H9 (cell line): ENCODE measurements around the gene TSTD1. TPM values are rescaled to one million over a fixed set of nuclear protein-coding genes. Genes with fewer than 3 reads are reported as not detected.

Experiments used
- DNase-seq: peaks from one replicate; pipeline ENCODE4 v3.0.0-alpha.2; 2017
- H2AFZ ChIP-seq: one replicate; pipeline ENCODE4 v1.6.1; 2013; ENCODE audit warnings: mild to moderate bottlenecking, low read length, control low read depth, moderate library complexity
- H2AK5ac ChIP-seq: 2 replicates; pipeline ENCODE4 v1.6.1; 2013; ENCODE audit warnings: low read length, control low read depth, mixed read lengths; ENCODE audit not compliant: insufficient read length
- H2BK120ac ChIP-seq: one replicate; pipeline ENCODE4 v1.6.1; 2013; ENCODE audit warnings: low read depth, mild to moderate bottlenecking, low read length, control low read depth, inconsistent platforms; ENCODE audit not compliant: poor library complexity, severe bottlenecking
- H2BK12ac ChIP-seq: 2 replicates; pipeline ENCODE4 v1.6.1; 2013; ENCODE audit warnings: low read length, control low read depth, mixed read lengths, low read depth; ENCODE audit not compliant: insufficient read length
- H2BK15ac ChIP-seq: 2 replicates; pipeline ENCODE4 v1.6.1; 2013; ENCODE audit warnings: low read depth, low read length, control low read depth
- H2BK20ac ChIP-seq: one replicate; pipeline ENCODE4 v1.6.1; 2013; ENCODE audit warnings: low read depth, mild to moderate bottlenecking, low read length, control low read depth, inconsistent platforms; ENCODE audit not compliant: poor library complexity, severe bottlenecking
- H2BK5ac ChIP-seq: 2 replicates; pipeline ENCODE4 v1.6.1; 2013; ENCODE audit warnings: low read length, control low read depth, mixed read lengths; ENCODE audit not compliant: insufficient read length
- H3K14ac ChIP-seq: 2 replicates; pipeline ENCODE4 v1.6.1; 2013; ENCODE audit warnings: low read length, control low read depth; ENCODE audit not compliant: insufficient read depth
- H3K18ac ChIP-seq: 2 replicates; pipeline ENCODE4 v1.6.1; 2013; ENCODE audit warnings: low read depth, mild to moderate bottlenecking, mixed read lengths, low read length, control low read depth; ENCODE audit not compliant: insufficient read length
- H3K23ac ChIP-seq: 2 replicates; pipeline ENCODE4 v1.6.1; 2013; ENCODE audit warnings: low read length, control low read depth, mixed read lengths, low read depth; ENCODE audit not compliant: insufficient read length
- H3K23me2 ChIP-seq: 2 replicates; pipeline ENCODE4 v1.6.1; 2013; ENCODE audit warnings: low read depth, mild to moderate bottlenecking, mixed read lengths, low read length, control low read depth; ENCODE audit not compliant: insufficient read length, poor library complexity, severe bottlenecking
- H3K27ac ChIP-seq: 2 replicates; pipeline ENCODE4 v1.5.1; 2013; ENCODE audit warnings: low read length, control low read depth, mixed read lengths, low read depth; ENCODE audit not compliant: insufficient read length
- H3K27me3 ChIP-seq: 2 replicates; pipeline ENCODE4 v1.6.1; 2013; ENCODE audit warnings: low read length, control low read depth, inconsistent platforms; ENCODE audit not compliant: insufficient read depth
- H3K4ac ChIP-seq: 2 replicates; pipeline ENCODE4 v1.6.1; 2013; ENCODE audit warnings: low read depth, mild to moderate bottlenecking, control low read depth, inconsistent platforms, low read length, moderate library complexity
- H3K4me1 ChIP-seq: 2 replicates; pipeline ENCODE4 v1.6.1; 2013; ENCODE audit warnings: low read length, control low read depth, inconsistent platforms; ENCODE audit not compliant: insufficient read depth
- H3K4me2 ChIP-seq: 2 replicates; pipeline ENCODE4 v1.6.1; 2013; ENCODE audit warnings: low read length, control low read depth, mixed read lengths; ENCODE audit not compliant: insufficient read length, insufficient read depth
- H3K56ac ChIP-seq: 2 replicates; pipeline ENCODE4 v1.6.1; 2013; ENCODE audit warnings: low read depth, mild to moderate bottlenecking, mixed read lengths, low read length, control low read depth; ENCODE audit not compliant: insufficient read length
- H3K79me1 ChIP-seq: 2 replicates; pipeline ENCODE4 v1.6.1; 2013; ENCODE audit warnings: low read depth, mild to moderate bottlenecking, moderate library complexity, low read length, control low read depth, inconsistent platforms; ENCODE audit not compliant: insufficient read depth, poor library complexity, severe bottlenecking
- H3K79me2 ChIP-seq: 2 replicates; pipeline ENCODE4 v1.6.1; 2013; ENCODE audit warnings: low read length, control low read depth, inconsistent platforms; ENCODE audit not compliant: insufficient read depth
- H3K9ac ChIP-seq: 2 replicates; pipeline ENCODE4 v1.6.1; 2013; ENCODE audit warnings: low read length, control low read depth, mixed read lengths; ENCODE audit not compliant: insufficient read length; ENCODE audit errors: extremely low read depth
- H3K9me3 ChIP-seq: one replicate; pipeline ENCODE4 v1.6.1; 2013; ENCODE audit warnings: low read depth, low read length, inconsistent platforms; ENCODE audit not compliant: control insufficient read depth
- H3T11ph ChIP-seq: one replicate; pipeline ENCODE4 v1.6.1; 2013; ENCODE audit warnings: mild to moderate bottlenecking, low read length, control low read depth, inconsistent platforms
- H4K20me1 ChIP-seq: one replicate; pipeline ENCODE4 v1.6.1; 2013; ENCODE audit not compliant: control insufficient read depth, insufficient read length, insufficient read depth
- H4K5ac ChIP-seq: 2 replicates; pipeline ENCODE4 v1.6.1; 2013; ENCODE audit warnings: low read depth, mild to moderate bottlenecking, mixed read lengths, low read length, control low read depth; ENCODE audit not compliant: insufficient read length
- H4K8ac ChIP-seq: replicated peaks from 2 replicates; pipeline ENCODE4 v1.6.1; 2013; ENCODE audit warnings: low read length, control low read depth, mixed read lengths, low read depth; ENCODE audit not compliant: insufficient read length
- H4K91ac ChIP-seq: 2 replicates; pipeline ENCODE4 v1.6.1; 2013; ENCODE audit warnings: low read depth, mild to moderate bottlenecking, moderate library complexity, mixed read lengths, low read length, control low read depth; ENCODE audit not compliant: insufficient read length
- H3K27ac Mint-ChIP-seq, 3 experiments: 2 replicates in 2 of 3; 3 replicates in 1 of 3; pipeline ENCODE4 v1.8.0; 2020 to 2021; ENCODE audit warnings: mixed read lengths in 3 of 3, mild to moderate bottlenecking in 1 of 3, moderate library complexity in 1 of 3
- H3K27me3 Mint-ChIP-seq: 2 replicates; pipeline ENCODE4 v1.8.0; 2021; ENCODE audit warnings: low read depth, mild to moderate bottlenecking, moderate library complexity, mixed read lengths
- H3K36me3 Mint-ChIP-seq, 3 experiments: 2 replicates in 2 of 3; 3 replicates in 1 of 3; pipeline ENCODE4 v1.8.0; 2020 to 2021; ENCODE audit warnings: low read depth in 3 of 3, mixed read lengths in 3 of 3; ENCODE audit not compliant: insufficient read depth in 1 of 3
- H3K4me1 Mint-ChIP-seq, 2 experiments: 2 replicates each; pipeline ENCODE4 v1.8.0; 2020; ENCODE audit warnings: mixed read lengths in 2 of 2
- H3K4me3 Mint-ChIP-seq, 2 experiments: 2 replicates in 1 of 2; 3 replicates in 1 of 2; pipeline ENCODE4 v1.8.0; 2020 to 2021; ENCODE audit warnings: mild to moderate bottlenecking in 2 of 2, mixed read lengths in 2 of 2, moderate library complexity in 1 of 2
- H3K9me3 Mint-ChIP-seq, 2 experiments: 2 replicates in 1 of 2; 3 replicates in 1 of 2; pipeline ENCODE4 v1.8.0; 2020; ENCODE audit warnings: mild to moderate bottlenecking in 2 of 2, mixed read lengths in 2 of 2, moderate library complexity in 1 of 2
- CTCF ChIP-seq: fragments of 200-600 bp; sonication (generic); conservative IDR thresholded peaks from 3 replicates; pipeline ENCODE4 v1.8.0; 2021; ENCODE audit warnings: antibody characterized with exemption, mild to moderate bottlenecking
- WGBS: extraction: QIAGEN DNeasy Blood & Tissue Kit; methylation state at CpG from one replicate; pipeline ENCODE4 v1.1.7; 2013; ENCODE audit warnings: missing lambda C conversion rate, low lambda C conversion rate, mixed read lengths; ENCODE audit not compliant: insufficient read length; ENCODE audit errors: extremely low coverage; 5-methylcytosine and 5-hydroxymethylcytosine counted together
- total RNA-seq: library from RNA; stranded (reverse); gene quantifications from 2 replicates; pipeline ENCODE4 v1.2.1, GENCODE V29; 2021

Gene TSTD1
- total RNA-seq, 1 experiment from 2014 or later, result 73.7 TPM

GRCh38 chr1:161052899-161053298 is 14.1 kb upstream of the TSTD1 start:
- Mint-ChIP-seq H3K27ac (no peak overlapping the region), H3K36me3 (peaks cover 0 to 6% (median under 1%) of the 10 kb centered on the region in 3 experiments; a peak in 5 of 7 replicates), H3K27me3 (peaks cover 29% of the 10 kb centered on the region), H3K4me3 (no peak overlapping the region), H3K9me3 (peaks cover 4 to 5% of the 10 kb centered on the region in 2 experiments; a peak in 3 of 5 replicates), H3K4me1 (no peaks in the 10 kb centered on the region)
- H3K79me1 ChIP-seq, result no peaks in the 10 kb centered on the region
- H3K4me1 ChIP-seq, result no peaks in the 10 kb centered on the region
- no peak overlapping the region for H2AK5ac ChIP-seq
- no peaks in the 10 kb centered on the region for H4K20me1 ChIP-seq
- DNase-seq, result no peak
- no peak overlapping the region for H3K18ac ChIP-seq
- H3K4me2 ChIP-seq, result no peak overlapping the region
- H2BK15ac ChIP-seq, result no peak overlapping the region
- H3T11ph ChIP-seq, result no peak overlapping the region
- no CpG with 5 or more reads among the region's 3 CpGs for WGBS
- H2BK120ac ChIP-seq, result no peak overlapping the region
- H3K4ac ChIP-seq, result no peak overlapping the region
- no peak overlapping the region for H4K8ac ChIP-seq
- no peak overlapping the region for H2BK20ac ChIP-seq
- no peak overlapping the region for H3K56ac ChIP-seq
- no peak overlapping the region for H3K23ac ChIP-seq
- no peak overlapping the region for H2BK12ac ChIP-seq
- H4K5ac ChIP-seq, result no peak overlapping the region
- H4K91ac ChIP-seq, result no peak overlapping the region
- H3K27me3 ChIP-seq, result no peaks in the 10 kb centered on the region; the same call in none of the 2 replicates
- H3K9ac ChIP-seq, result no peak overlapping the region
- no peak overlapping the region for H2BK5ac ChIP-seq
- no peaks in the 10 kb centered on the region for H3K23me2 ChIP-seq
- no peak overlapping the region for H2AFZ ChIP-seq
- H3K27ac ChIP-seq, result no peak overlapping the region
- H3K9me3 ChIP-seq, result no peaks in the 10 kb centered on the region
- H3K14ac ChIP-seq, result no peak overlapping the region
- H3K79me2 ChIP-seq, result no peaks in the 10 kb centered on the region
- no peak for TF ChIP-seq CTCF
